Astrocyte of the cerebellum (primary cell): ENCODE measurements around the gene RAB11FIP3.
A peak's percentile ranks its signal among the peaks of the same experiment; 100 is the strongest.

Source experiments
- DNase-seq: peaks from one replicate; pipeline ENCODE4 v3.0.0-alpha.2; 2011; ENCODE audit warnings: low read depth
- H3K4me3 ChIP-seq: 2 replicates; pipeline ENCODE4 v1.5.1; 2011; ENCODE audit warnings: mild to moderate bottlenecking, low read depth, low read length, moderate library complexity
- CTCF ChIP-seq: IDR thresholded peaks from 2 replicates; pipeline ENCODE4 v1.5.1; 2012; ENCODE audit warnings: low read length, low read depth, moderate library complexity, mild to moderate bottlenecking; ENCODE audit errors: missing control alignments
- in situ Hi-C: cut with HindIII; loops from 2 replicates; pipeline ENCODE4 v1.10.0; 2017; ENCODE audit warnings: low sequenced_read_pairs

Gene RAB11FIP3

GRCh38 chr16:527015-527903 is 101.8 kb downstream of the RAB11FIP3 start, which contains the start of gene CAPN15:
Gene CAPN15, plus strand, starts transcription at chr16:527712. Its CDS starts 19,127 bp downstream, at chr16:546839.
- peak; percentile 4 for TF ChIP-seq CTCF
- H3K4me3 ChIP-seq, result peak within 1 kb of the TSS; percentile 65
- in situ Hi-C loops, result no loop called here
- peak; percentile 37 for DNase-seq

- peak overlapping the region; percentile 65 for H3K4me3 ChIP-seq
- in situ Hi-C loops, result no loop called here
- peak; percentile 8 for DNase-seq
- no peak for TF ChIP-seq CTCF
These were observed 102.9 kb downstream of the RAB11FIP3 start for GRCh38 chr16:528111-529011.

GRCh38 chr16:529012-529575 is 103.6 kb downstream of the RAB11FIP3 start:
- in situ Hi-C loops, result no loop called here
- peak overlapping the region; percentile 65 for H3K4me3 ChIP-seq

GRCh38 chr16:530111-530817 is 104.8 kb downstream of the RAB11FIP3 start:
- no peak for DNase-seq
- in situ Hi-C loops, result no loop called here

More at GRCh38 chr16:529012-529575, 103.6 kb downstream of the RAB11FIP3 start:
- TF ChIP-seq CTCF, result no peak
- no peak for DNase-seq

GRCh38 chr16:531494-532125 is 106.2 kb downstream of the RAB11FIP3 start:
- no peak for TF ChIP-seq CTCF

More at GRCh38 chr16:530111-530817, 104.8 kb downstream of the RAB11FIP3 start:
- no peak overlapping the region for H3K4me3 ChIP-seq
- no peak for TF ChIP-seq CTCF

More at GRCh38 chr16:531494-532125, 106.2 kb downstream of the RAB11FIP3 start:
- in situ Hi-C loops, result no loop called here
- DNase-seq, result no peak
- H3K4me3 ChIP-seq, result no peak overlapping the region
